Measurements from ENCODE around the gene DNAH11. TPM values are rescaled to one million over a fixed set of nuclear protein-coding genes. Genes with fewer than 3 reads are reported as not detected.

DNAH11 gene
- total and polyA plus RNA-seq, 2 of the 4 experiments (the other 2 are of a cell fraction): not detected

- intact Hi-C loops (cut with micrococcal nuclease) (no loop called here), dilution Hi-C loops (cut with HindIII; ENCODE audit: low sequenced_read_pairs, unreplicated experiment) (no loop called here)
- no peak overlapping the region for H3K4me3 ChIP-seq (ENCODE audit: insufficient read depth, low read depth, low read length)
These were observed 371.8 kb downstream of the DNAH11 start for GRCh38 chr7:21914671-21915070.

More at GRCh38 chr7:21914671-21915070, 371.8 kb downstream of the DNAH11 start:
- DNase-seq (no peak), ATAC-seq (ENCODE audit: low read depth) (no peak)
- Histone ChIP-seq H4K20me1 (ENCODE audit: insufficient read depth, low read length) (no peaks in the 10 kb centered on the region), H3K4me2 (ENCODE audit: low read depth, low read length) (no peak overlapping the region), H2BK20ac (ENCODE audit: low read depth, low read length) (no peak overlapping the region), H2BK120ac (ENCODE audit: low read depth, low read length) (no peak overlapping the region), H3K4me1 (ENCODE audit: control insufficient read depth, insufficient read depth, low read length) (no peaks in the 10 kb centered on the region), H2BK5ac (ENCODE audit: low read depth, low read length, poor library complexity, severe bottlenecking) (no peak overlapping the region), H3K9me1 (ENCODE audit: insufficient read depth, low read length) (0 out of 2 replicates have a peak, but pooled peaks cover 3% of the 10 kb centered on the region), H3K27ac (ENCODE audit: insufficient read depth, low read length) (no peak overlapping the region), H3K14ac (replicated peaks; ENCODE audit: low read depth, low read length) (no peak overlapping the region), H2BK15ac (ENCODE audit: low read depth, low read length) (no peak overlapping the region), H2AK9ac (replicated peaks; ENCODE audit: low read depth, low read length, poor library complexity) (no peak overlapping the region), H3K23ac (ENCODE audit: low read depth, low read length) (no peak overlapping the region), H4K91ac (ENCODE audit: insufficient read depth, low read depth, low read length) (no peak overlapping the region), H4K8ac (ENCODE audit: low read depth in 2 of 2, low read length in 2 of 2) (no peak overlapping the region), H2AFZ (replicated peaks; ENCODE audit: low read length, poor library complexity) (no peak overlapping the region), H3K18ac (ENCODE audit: low read depth, low read length) (no peak overlapping the region), H3K27me3 (ENCODE audit: control insufficient read depth, insufficient read depth, low read length) (no peaks in the 10 kb centered on the region), H3K9me3 (ENCODE audit: control insufficient read depth, insufficient read depth, low read length) (no peaks in the 10 kb centered on the region), H3K36me3 (ENCODE audit: control insufficient read depth, insufficient read depth, low read length) (peaks cover 17% of the 10 kb centered on the region; the same call in 1 of the 2 replicates), H3K9ac (ENCODE audit: low read depth, low read length) (no peak overlapping the region), H3K4ac (ENCODE audit: low read depth, low read length) (no peak overlapping the region), H4K5ac (ENCODE audit: low read depth, low read length) (no peak overlapping the region), H3K79me1 (ENCODE audit: low read depth in 1 of 2, low read length in 2 of 2) (peaks cover 5 to 8% of the 10 kb centered on the region in 2 experiments; a peak in 1 of 4 replicates), H2AK5ac (ENCODE audit: low read depth, low read length) (no peak overlapping the region), H3K56ac (ENCODE audit: extremely low read depth, insufficient read depth, low read length) (no peak overlapping the region)
- no TSS peak for BruUV-seq (replicated peaks)
- WGBS, 2 experiments (ENCODE audit: extremely low coverage in 2 of 2, insufficient read length in 1 of 2): 71% methylated on average over 1 of the region's 5 CpGs; no CpG with 5 or more reads in 1 of the 2 experiments
- ChIA-PET POLR2A (ENCODE audit: unreplicated experiment) (no interaction called here), CTCF (interaction anchor here (1.3 kb wide), 1 partner anchor 8 kb away, joined by 3 read pairs; no protein-coding TSS in a partner anchor)
- in situ Hi-C loops (cut with MboI; ENCODE audit: low sequenced_read_pairs): no loop called here
- TF ChIP-seq CEBPB (IDR thresholded peaks at IDR 0.05; ENCODE audit: low read depth, low read length) (no peak), BHLHE40 (IDR thresholded peaks at IDR 0.05; ENCODE audit: low read depth, low read length) (no peak), SMC3 (IDR thresholded peaks at IDR 0.05; ENCODE audit: low read depth, low read length) (no peak), MAZ (IDR thresholded peaks at IDR 0.05; ENCODE audit: borderline replicate concordance, low read depth, low read length) (no peak), CHD1 (IDR thresholded peaks at IDR 0.05; ENCODE audit: low read depth, low read length) (no peak), MAFK (IDR thresholded peaks at IDR 0.05; ENCODE audit: low read depth, low read length) (no peak), MXI1 (IDR thresholded peaks at IDR 0.05; ENCODE audit: borderline replicate concordance, low read depth, low read length) (no peak), CTCF (conservative IDR thresholded peaks at IDR 0.05; ENCODE audit: low read depth, low read length) (no peak), NFE2L2 (IDR thresholded peaks at IDR 0.05; ENCODE audit: low read depth, low read length) (no peak), POLR2A (IDR thresholded peaks at IDR 0.05; ENCODE audit: low read depth, low read length) (no peak), FOS (IDR thresholded peaks at IDR 0.05; ENCODE audit: low read depth, low read length) (no peak), USF2 (IDR thresholded peaks at IDR 0.05; ENCODE audit: low read depth, low read length) (no peak), RFX5 (IDR thresholded peaks at IDR 0.05; ENCODE audit: low read depth, low read length) (no peak), RCOR1 (IDR thresholded peaks at IDR 0.05; ENCODE audit: insufficient replicate concordance, low read length) (no peak)

All from IMR-90 (cell line).